Neural crest cell (in vitro differentiated cells): ENCODE data around the gene ATP6V1D. TPM values are rescaled to one million over a fixed set of nuclear protein-coding genes. Genes with fewer than 3 reads are reported as not detected.

Experiments used
- DNase-seq: peaks from one replicate; pipeline ENCODE4 v3.0.0; 2021; ENCODE audit warnings: low read depth, mixed read lengths, low spot score
- H3K27ac Mint-ChIP-seq: one replicate; pipeline ENCODE4 v1.8.0; 2021; ENCODE audit warnings: mild to moderate bottlenecking, mixed read lengths; ENCODE audit not compliant: unreplicated experiment
- H3K27me3 Mint-ChIP-seq: 2 replicates; pipeline ENCODE4 v1.8.0; 2021; ENCODE audit warnings: low read depth, mild to moderate bottlenecking, mixed read lengths
- H3K36me3 Mint-ChIP-seq: 2 replicates; pipeline ENCODE4 v1.8.0; 2021; ENCODE audit warnings: low read depth, mild to moderate bottlenecking, mixed read lengths
- H3K4me1 Mint-ChIP-seq: 2 replicates; pipeline ENCODE4 v1.8.0; 2021; ENCODE audit warnings: mixed read lengths
- H3K4me3 Mint-ChIP-seq: one replicate; pipeline ENCODE4 v1.8.0; 2021; ENCODE audit warnings: mild to moderate bottlenecking, mixed read lengths
- H3K9me3 Mint-ChIP-seq: 2 replicates; pipeline ENCODE4 v1.8.0; 2021; ENCODE audit warnings: mixed read lengths
- CTCF ChIP-seq: fragments of 200-600 bp; sonication (generic); conservative IDR thresholded peaks from 2 replicates; pipeline ENCODE4 v1.5.0; 2021; ENCODE audit warnings: antibody characterized with exemption, mild to moderate bottlenecking
- total RNA-seq: library from RNA; stranded (reverse); gene quantifications from 2 replicates; pipeline ENCODE4 v1.2.1, GENCODE V29; 2021

The ATP6V1D gene
- total RNA-seq, 1 donor from 2014 or later, result 51.2 TPM

- Mint-ChIP-seq H3K27me3 (no peaks in the 10 kb centered on the region), H3K36me3 (peaks cover 17% of the 10 kb centered on the region), H3K4me1 (no peaks in the 10 kb centered on the region), H3K4me3 (no peak overlapping the region), H3K9me3 (no peaks in the 10 kb centered on the region), H3K27ac (no peak overlapping the region)
- no peak for TF ChIP-seq CTCF
- DNase-seq, result no peak
These were observed 26.0 kb upstream of the ATP6V1D start for GRCh38 chr14:67385618-67386017.

- Mint-ChIP-seq H3K9me3 (no peaks in the 10 kb centered on the region), H3K27ac (no peak overlapping the region), H3K36me3 (peaks cover 17% of the 10 kb centered on the region), H3K4me1 (no peaks in the 10 kb centered on the region), H3K4me3 (no peak overlapping the region), H3K27me3 (no peaks in the 10 kb centered on the region)
- no peak for DNase-seq
- TF ChIP-seq CTCF, result no peak
These were observed 25.5 kb upstream of the ATP6V1D start for GRCh38 chr14:67385120-67385519.

GRCh38 chr14:67377916-67378315 is 18.3 kb upstream of the ATP6V1D start:
- Mint-ChIP-seq H3K4me3 (no peak overlapping the region), H3K27ac (no peak overlapping the region), H3K9me3 (no peaks in the 10 kb centered on the region), H3K27me3 (no peaks in the 10 kb centered on the region), H3K4me1 (no peaks in the 10 kb centered on the region), H3K36me3 (peaks cover 19% of the 10 kb centered on the region)
- no peak for DNase-seq
- TF ChIP-seq CTCF, result no peak

- Mint-ChIP-seq H3K27ac (no peak overlapping the region), H3K36me3 (peaks cover 5% of the 10 kb centered on the region), H3K4me3 (no peak overlapping the region), H3K9me3 (no peaks in the 10 kb centered on the region), H3K27me3 (no peaks in the 10 kb centered on the region), H3K4me1 (no peaks in the 10 kb centered on the region)
- no peak for TF ChIP-seq CTCF
- DNase-seq, result no peak
These were observed 13.7 kb upstream of the ATP6V1D start for GRCh38 chr14:67373347-67373746.

- no peak overlapping the region for H3K27ac Mint-ChIP-seq
- peaks cover 5% of the 10 kb centered on the region for H3K36me3 Mint-ChIP-seq
- no peaks in the 10 kb centered on the region for H3K27me3 Mint-ChIP-seq
- DNase-seq, result no peak
- H3K9me3 Mint-ChIP-seq, result no peaks in the 10 kb centered on the region
- no peak for TF ChIP-seq CTCF
- H3K4me3 Mint-ChIP-seq, result no peak overlapping the region
- H3K4me1 Mint-ChIP-seq, result no peaks in the 10 kb centered on the region
These were observed 13.2 kb upstream of the ATP6V1D start for GRCh38 chr14:67372833-67373232.
